Kidney glomerular epithelial cell (primary cell): ENCODE data around the gene CASP8AP2.
"Not testable (repeated sequence)": the region's sequence is repeated elsewhere in the genome, so short reads cannot be mapped to it uniquely, and the experiment has no call there.

Experiments used
- DNase-seq: peaks from one replicate; lab custom pipeline; 2025; lab: John Stamatoyannopoulos, UW

Gene CASP8AP2

GRCh38 chr6:89819336-89820130 lies 10.1 kb upstream of the CASP8AP2 start, which contains the start of gene MDN1:
MDN1 (minus strand) TSS chr6:89819794; CDS start chr6:89819607, 187 bp downstream.
- DNase-seq = peak; percentile 84

GRCh38 chr6:89826029-89826528 lies 3.6 kb upstream of the CASP8AP2 start:
- no peak for DNase-seq

GRCh38 chr6:89828475-89828987 lies 1.1 kb upstream of the CASP8AP2 start:
- DNase-seq = not testable (repeated sequence)

DNA sequence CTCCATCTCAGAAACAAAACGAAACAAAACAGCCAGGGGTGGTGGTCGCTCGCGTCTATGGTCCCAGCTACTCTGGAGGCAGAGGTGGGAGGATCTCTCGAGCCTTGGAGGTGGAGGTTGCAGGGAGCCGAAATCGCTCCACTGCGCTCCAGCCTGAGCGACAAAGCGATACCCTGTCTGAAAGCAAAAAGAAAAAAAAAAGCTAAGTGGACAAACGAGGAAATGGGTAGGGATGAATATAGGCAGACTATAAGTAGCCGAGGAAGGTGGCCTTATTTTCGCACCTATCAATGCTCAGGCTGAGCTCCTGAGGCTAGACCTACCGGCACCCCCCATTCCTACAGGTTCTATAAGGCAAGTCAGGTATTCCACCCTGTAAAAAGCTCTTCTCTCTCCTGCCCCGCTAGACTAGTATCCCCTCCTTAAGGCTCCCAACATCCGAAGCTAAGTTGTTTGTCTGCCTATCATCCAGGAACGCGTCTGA lies 650 bp upstream of the CASP8AP2 start:
- no peak for DNase-seq

DNA sequence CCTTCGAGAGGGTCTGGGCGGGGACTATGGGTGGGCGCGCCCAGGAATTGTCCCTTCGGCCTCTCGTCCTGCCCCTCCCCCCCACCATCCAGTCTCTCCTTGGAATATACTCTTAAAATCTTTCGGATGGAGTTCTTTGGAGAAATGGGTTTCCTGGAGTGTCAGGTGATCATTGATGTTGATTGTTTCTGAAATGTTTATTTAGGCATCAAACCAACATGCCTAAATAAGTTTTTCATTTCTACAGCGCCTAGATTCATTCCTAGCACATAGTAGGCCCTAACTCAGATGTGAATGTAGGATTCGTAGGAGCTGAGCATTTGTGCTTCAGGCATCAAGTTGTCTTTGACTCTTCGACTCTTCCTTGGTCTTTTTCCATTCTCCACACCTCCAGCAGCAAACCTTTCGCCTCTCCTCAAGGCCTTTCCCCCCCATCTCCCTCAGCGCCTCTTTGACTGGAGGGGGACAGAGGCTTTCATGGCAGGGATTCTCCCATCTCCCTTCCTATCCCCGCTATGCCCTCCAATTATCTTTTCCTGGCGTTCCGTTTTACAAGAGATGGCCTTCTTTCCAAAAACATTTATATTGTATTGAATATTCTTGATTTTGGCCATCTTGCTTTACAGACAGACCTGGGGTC lies 610 bp downstream of the CASP8AP2 start:
- no peak for DNase-seq

DNA sequence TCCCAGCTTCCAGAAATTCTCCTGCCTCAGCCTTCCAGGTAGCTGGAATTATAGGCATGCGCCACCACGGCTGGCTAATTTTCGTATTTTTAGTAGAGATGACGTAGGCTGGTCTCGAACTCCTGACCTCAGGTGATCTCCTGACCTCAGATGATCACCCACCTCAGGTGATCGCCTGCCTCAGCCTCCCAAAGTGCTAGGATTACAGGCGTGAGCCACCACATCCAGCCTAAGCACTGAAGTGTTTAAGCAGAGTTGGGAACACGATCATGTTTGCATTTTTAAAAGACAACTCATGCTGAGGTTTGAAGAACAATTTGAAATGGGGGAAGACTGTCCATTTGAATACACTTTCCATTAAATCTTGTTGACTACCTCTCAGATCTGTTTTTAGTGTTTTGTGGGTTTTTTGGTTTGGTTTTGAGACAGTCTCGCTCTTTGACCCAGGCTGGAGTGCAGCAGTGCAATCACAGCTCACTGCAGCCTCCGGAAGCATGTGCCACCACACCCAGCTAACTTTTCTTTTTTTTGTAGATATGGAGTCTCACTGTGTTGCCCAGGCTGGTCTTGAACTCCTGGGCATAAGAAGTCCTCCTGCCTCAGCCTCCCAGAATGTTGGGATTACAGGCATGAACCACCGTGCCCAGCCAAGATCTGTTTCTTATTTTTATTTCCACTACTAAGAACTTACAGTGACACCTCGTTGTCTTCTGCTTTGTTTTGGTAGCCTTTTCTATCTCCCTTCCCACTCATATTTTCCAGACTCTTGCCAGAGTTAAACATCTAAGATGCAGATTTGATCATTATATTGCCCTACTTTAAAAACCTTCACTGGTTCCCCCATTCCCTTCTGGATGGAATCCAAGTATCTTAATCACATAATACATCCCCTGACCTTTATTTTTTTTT lies 5.5 kb downstream of the CASP8AP2 start:
- no peak for DNase-seq

- no peak for DNase-seq
These were observed 7.1 kb downstream of the CASP8AP2 start for GRCh38 chr6:89836639-89837222.

DNA sequence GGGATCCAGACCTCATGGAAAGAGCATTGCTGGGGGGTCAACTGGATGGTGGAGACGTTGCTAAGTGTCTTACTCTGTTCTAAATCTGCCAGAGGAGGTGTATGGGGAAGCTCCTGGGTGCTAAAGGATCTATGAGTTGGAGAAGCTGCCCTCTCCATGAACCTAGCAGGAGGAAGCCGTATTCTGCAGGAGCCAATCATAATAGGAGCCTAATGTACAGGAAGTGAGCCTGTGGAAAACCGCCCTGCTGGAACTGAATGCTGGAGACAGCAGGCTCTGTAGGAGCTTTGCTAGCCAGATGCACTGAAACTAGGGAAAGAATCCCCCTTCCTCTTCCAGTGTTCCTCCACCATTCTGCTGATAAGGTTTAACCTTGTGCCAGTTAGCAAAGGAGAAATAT lies 10.9 kb downstream of the CASP8AP2 start:
- no peak for DNase-seq

DNA sequence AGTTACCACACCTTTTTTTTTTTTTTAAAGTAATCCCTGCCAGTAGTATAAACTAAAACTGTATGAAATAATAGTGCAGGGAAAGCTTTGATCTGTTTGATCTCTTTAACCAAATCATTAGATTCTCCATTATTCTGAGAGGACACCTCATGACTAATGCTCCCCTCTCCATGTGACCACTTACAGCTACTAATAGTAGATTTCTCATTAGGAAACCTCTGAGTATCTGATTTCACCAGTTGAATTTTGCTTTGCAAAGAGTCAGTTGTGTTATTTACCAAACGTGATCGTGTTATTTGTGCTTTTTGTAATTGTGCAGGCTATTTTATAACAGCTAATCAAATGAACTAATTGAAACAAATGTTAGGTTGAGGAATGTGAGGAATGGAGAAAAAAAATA lies 12.5 kb downstream of the CASP8AP2 start:
- DNase-seq = peak; percentile 3

- DNase-seq = no peak
These were observed 13.4 kb downstream of the CASP8AP2 start for GRCh38 chr6:89843070-89843469.

DNA sequence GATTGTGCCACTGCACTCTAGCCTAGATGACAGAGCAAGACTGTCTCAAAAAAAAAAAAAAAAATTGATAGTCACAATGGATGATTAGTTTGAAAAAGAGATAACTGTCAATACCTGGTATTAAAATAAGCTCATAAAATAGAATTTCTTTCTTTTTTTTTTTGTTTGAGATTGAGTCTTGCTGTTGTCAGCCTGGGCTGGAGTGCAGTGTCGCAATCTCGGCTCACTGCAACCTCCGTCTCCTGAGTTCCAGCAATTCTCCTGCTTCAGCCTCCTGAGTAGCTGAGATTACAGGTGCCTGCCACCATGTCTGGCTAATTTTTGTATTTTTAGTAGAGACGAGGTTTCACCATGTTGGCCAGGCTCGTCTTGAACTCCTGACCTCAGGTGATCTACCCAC lies 17.8 kb downstream of the CASP8AP2 start:
- not testable (repeated sequence) for DNase-seq

DNA sequence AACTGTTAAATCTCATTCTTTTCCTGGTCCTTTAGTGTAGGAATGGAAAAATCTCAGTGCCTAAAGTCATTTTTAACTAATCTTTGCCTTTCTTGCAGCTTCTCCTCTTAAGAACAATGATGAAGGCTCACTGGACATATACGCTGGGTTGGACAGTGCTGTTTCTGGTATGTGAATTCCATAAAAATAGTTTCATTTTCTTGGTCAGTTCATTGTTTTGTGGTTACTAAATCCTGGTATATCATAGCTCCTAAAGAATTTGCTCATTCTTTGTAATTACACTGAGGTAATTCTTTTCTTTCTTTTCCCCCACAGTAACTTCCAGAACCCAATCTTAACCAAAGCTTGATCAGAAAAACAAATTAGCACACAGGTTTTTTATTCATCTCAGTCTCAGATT lies 23.4 kb downstream of the CASP8AP2 start:
- peak; percentile 23 for DNase-seq

DNA sequence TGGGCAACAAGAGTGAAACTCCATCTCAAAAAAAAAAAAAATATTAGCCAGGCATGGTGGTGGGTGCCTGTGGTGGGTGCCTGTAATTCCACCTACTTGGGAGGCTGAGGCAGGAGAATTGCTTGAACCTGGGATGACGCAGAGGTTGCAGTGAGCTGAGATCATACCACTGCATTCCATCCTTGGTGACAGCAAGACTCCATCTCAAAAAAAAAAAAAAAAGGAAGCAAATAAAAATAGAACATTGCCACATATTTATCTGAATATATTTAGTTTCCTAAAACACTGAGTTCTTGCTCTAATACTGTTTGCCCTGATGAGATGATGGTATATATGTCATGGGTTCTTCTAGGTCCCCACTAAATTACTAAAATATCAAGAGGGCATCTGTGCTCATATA lies 28.4 kb downstream of the CASP8AP2 start:
- no peak for DNase-seq

DNA sequence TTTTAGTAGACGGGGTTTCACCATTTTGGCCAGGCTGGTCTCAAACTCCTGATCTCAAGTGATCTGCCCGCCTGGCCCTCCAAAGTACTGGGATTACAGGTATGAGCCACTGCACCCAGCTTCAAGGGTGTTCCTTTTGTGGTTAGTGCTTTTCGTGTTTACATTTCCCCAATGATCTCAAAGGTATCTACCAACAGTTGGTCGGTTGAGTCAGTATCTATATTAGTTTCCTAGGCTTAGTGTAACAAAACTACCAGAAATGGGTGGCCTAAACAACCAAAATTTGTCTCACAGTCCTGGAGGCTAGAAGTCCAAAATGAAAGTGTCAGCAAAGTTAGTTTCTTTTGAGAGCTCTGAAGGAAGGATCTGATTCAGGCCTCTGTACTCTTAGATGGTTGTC lies 30.1 kb downstream of the CASP8AP2 start:
- DNase-seq = no peak

GRCh38 chr6:89862273-89862672 lies 32.6 kb downstream of the CASP8AP2 start:
- DNase-seq = no peak

DNA sequence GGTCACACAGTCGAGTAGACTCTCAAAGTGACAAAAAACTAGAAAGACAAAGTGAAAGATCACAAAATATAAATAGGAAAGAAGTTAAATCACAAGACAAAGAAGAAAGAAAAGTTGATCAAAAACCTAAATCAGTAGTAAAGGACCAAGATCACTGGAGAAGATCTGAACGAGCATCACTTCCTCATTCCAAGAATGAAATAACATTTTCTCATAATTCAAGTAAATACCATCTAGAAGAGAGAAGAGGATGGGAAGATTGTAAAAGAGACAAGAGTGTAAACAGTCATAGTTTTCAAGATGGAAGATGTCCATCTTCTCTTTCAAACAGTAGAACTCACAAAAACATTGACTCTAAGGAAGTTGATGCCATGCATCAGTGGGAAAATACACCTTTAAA lies 33.0 kb downstream of the CASP8AP2 start:
- no peak for DNase-seq

- no peak for DNase-seq
These were observed 36.5 kb downstream of the CASP8AP2 start for GRCh38 chr6:89866024-89866678.

GRCh38 chr6:89873721-89874120 lies 44.0 kb downstream of the CASP8AP2 start:
- DNase-seq = no peak

- no peak for DNase-seq
These were observed 44.8 kb downstream of the CASP8AP2 start for GRCh38 chr6:89874438-89874837.

- no peak for DNase-seq
These were observed 56.9 kb downstream of the CASP8AP2 start for GRCh38 chr6:89886378-89887120.
